ENCODE results near the gene PHC1. TPM values are rescaled to one million over a fixed set of nuclear protein-coding genes. Genes with fewer than 3 reads are reported as not detected.

The PHC1 gene
- polyA plus RNA-seq, 1 experiment: 26.7 TPM

- ChIA-PET CTCF (no interaction called here), POLR2A (no interaction called here)
- no peaks in the 10 kb centered on the region for H3K36me3 ChIP-seq (ENCODE audit: control insufficient read depth, insufficient read depth, low read length)
- DNase-seq (ENCODE audit: low read depth): no peak
- no peak for TF ChIP-seq CTCF (IDR thresholded peaks at IDR 0.05; ENCODE audit: insufficient read depth, low read depth, low read length)
- no peak overlapping the region for H3K4me3 ChIP-seq (ENCODE audit: low read depth, low read length)
- no peaks in the 10 kb centered on the region for H3K27me3 ChIP-seq (ENCODE audit: control insufficient read depth, insufficient read depth, low read length)
These were observed 56.1 kb downstream of the PHC1 start for GRCh38 chr12:8970432-8970831.

GRCh38 chr12:8980137-8980536 is 65.8 kb downstream of the PHC1 start:
- no peak for DNase-seq (ENCODE audit: low read depth)
- TF ChIP-seq CTCF (IDR thresholded peaks at IDR 0.05; ENCODE audit: insufficient read depth, low read depth, low read length): no peak
- Histone ChIP-seq H3K36me3 (ENCODE audit: control insufficient read depth, insufficient read depth, low read length) (no peaks in the 10 kb centered on the region), H3K4me3 (ENCODE audit: low read depth, low read length) (no peak overlapping the region), H3K27me3 (ENCODE audit: control insufficient read depth, insufficient read depth, low read length) (no peaks in the 10 kb centered on the region)
- POLR2A ChIA-PET: no interaction called here
- CTCF ChIA-PET: no interaction called here

GRCh38 chr12:8985213-8985754 is 71.0 kb downstream of the PHC1 start:
- Histone ChIP-seq H3K4me3 (ENCODE audit: low read depth, low read length) (no peak overlapping the region), H3K36me3 (ENCODE audit: control insufficient read depth, insufficient read depth, low read length) (no peaks in the 10 kb centered on the region), H3K27me3 (ENCODE audit: control insufficient read depth, insufficient read depth, low read length) (no peaks in the 10 kb centered on the region)
- ChIA-PET CTCF (no interaction called here), POLR2A (no interaction called here)
- TF ChIP-seq CTCF (IDR thresholded peaks at IDR 0.05; ENCODE audit: insufficient read depth, low read depth, low read length): no peak
- DNase-seq (ENCODE audit: low read depth): no peak

GRCh38 chr12:8987163-8987562 is 72.9 kb downstream of the PHC1 start:
- ChIA-PET POLR2A (no interaction called here), CTCF (no interaction called here)
- DNase-seq (ENCODE audit: low read depth): no peak
- Histone ChIP-seq H3K4me3 (ENCODE audit: low read depth, low read length) (no peak overlapping the region), H3K27me3 (ENCODE audit: control insufficient read depth, insufficient read depth, low read length) (no peaks in the 10 kb centered on the region), H3K36me3 (ENCODE audit: control insufficient read depth, insufficient read depth, low read length) (no peaks in the 10 kb centered on the region)
- no peak for TF ChIP-seq CTCF (IDR thresholded peaks at IDR 0.05; ENCODE audit: insufficient read depth, low read depth, low read length)

GRCh38 chr12:8987685-8988084 is 73.4 kb downstream of the PHC1 start:
- CTCF ChIA-PET: interaction anchor here (0.8 kb wide), 1 partner anchor 62 kb away, joined by 3 read pairs; no protein-coding TSS in a partner anchor
- H3K36me3 ChIP-seq (ENCODE audit: control insufficient read depth, insufficient read depth, low read length): no peaks in the 10 kb centered on the region
- POLR2A ChIA-PET: no interaction called here
- H3K27me3 ChIP-seq (ENCODE audit: control insufficient read depth, insufficient read depth, low read length): no peaks in the 10 kb centered on the region
- no peak for DNase-seq (ENCODE audit: low read depth)
- H3K4me3 ChIP-seq (ENCODE audit: low read depth, low read length): no peak overlapping the region
- TF ChIP-seq CTCF (IDR thresholded peaks at IDR 0.05; ENCODE audit: insufficient read depth, low read depth, low read length): no peak

Data from BJ (cell line).